Hematopoietic multipotent progenitor cell (in vitro differentiated cells): ENCODE data around the gene INSM1. TPM values are rescaled to one million over a fixed set of nuclear protein-coding genes. Genes with fewer than 3 reads are reported as not detected.
"Not testable (repeated sequence)": the region's sequence is repeated elsewhere in the genome, so short reads cannot be mapped to it uniquely, and the experiment has no call there.

Experiments
- DNase-seq, 3 donors: peaks; one replicate each; pipeline ENCODE4 v3.0.0-alpha.2; 2011 to 2015; ENCODE audit warnings: low read depth in 2 of 3, low spot score in 2 of 3
- total RNA-seq: library from RNA; depleted of rRNA; stranded (reverse); fragments of >200 nt; gene quantifications from one replicate; pipeline ENCODE4 v1.2.3, GENCODE V29; 2012

Gene INSM1, protein sequence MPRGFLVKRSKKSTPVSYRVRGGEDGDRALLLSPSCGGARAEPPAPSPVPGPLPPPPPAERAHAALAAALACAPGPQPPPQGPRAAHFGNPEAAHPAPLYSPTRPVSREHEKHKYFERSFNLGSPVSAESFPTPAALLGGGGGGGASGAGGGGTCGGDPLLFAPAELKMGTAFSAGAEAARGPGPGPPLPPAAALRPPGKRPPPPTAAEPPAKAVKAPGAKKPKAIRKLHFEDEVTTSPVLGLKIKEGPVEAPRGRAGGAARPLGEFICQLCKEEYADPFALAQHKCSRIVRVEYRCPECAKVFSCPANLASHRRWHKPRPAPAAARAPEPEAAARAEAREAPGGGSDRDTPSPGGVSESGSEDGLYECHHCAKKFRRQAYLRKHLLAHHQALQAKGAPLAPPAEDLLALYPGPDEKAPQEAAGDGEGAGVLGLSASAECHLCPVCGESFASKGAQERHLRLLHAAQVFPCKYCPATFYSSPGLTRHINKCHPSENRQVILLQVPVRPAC
- total RNA-seq = not detected

- no peak for DNase-seq
Observed at GRCh38 chr20:20367575-20368417, at the start of gene INSM1. Gene INSM1, plus strand, starts transcription at chr20:20368104. Its CDS starts 164 bp downstream, at chr20:20368268.

DNA sequence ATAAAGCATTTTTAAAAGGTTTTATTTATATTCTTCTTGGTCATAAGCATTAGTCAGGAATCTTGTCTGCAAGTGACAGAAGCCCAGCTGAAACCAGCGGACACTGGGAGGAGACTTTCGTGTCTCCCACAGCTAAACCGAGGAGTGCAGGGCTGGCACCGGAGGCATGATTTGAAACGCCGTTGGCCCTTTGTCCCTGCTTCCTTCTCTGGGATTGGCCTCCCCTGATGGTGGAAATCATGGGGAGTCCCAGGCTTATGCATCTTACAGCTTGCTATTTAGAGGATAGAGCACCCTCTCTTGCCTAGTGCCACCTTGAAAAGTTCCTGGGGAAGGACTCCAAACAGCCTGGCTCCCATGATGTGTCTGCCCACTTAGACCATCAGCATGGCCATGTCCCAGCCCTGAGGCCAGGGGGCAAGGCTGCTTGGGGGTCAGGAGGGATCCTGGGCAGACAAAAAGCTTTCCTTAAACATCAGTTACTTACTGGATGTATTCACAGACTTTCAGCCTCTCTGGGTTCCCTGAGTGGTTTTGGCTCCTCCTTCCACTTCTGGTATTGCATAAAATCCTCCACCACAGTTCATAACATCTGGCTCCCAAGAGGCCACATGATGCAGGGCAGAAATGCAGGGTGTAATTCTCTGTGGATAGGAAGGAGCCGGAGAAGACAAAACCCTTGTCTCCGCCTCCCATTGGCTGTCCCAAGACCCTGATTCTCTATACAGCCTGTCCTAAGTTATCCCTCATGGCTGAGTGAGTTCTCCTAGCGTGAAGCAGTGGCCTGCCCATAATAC is 49.3 kb upstream of the INSM1 start:
- peak in 1 of 3 donors; percentile 69 for DNase-seq

- DNase-seq = no peak
Observed at GRCh38 chr20:20321134-20321533, 46.8 kb upstream of the INSM1 start.

DNA sequence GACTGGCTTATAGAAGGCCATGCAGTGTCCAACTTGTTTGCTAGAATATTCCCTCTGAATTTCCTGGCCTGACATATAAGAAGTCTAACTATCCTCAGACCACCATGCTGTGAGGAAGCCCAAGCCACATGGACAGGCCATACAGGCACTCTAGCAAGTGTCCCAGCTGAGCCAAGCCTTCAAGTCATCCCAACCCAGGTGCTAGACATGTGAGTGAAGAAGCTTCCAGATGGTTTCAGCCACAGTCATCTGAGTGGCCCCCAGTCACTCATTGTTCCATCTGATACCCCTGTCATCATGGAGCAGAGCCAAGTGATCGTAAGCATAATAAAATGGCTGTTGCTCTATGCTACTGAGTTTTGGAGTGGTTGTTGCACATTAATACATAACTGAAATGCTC is 46.0 kb upstream of the INSM1 start:
- DNase-seq = no peak

- DNase-seq = no peak
Observed at GRCh38 chr20:20322912-20323311, 45.0 kb upstream of the INSM1 start.

DNA sequence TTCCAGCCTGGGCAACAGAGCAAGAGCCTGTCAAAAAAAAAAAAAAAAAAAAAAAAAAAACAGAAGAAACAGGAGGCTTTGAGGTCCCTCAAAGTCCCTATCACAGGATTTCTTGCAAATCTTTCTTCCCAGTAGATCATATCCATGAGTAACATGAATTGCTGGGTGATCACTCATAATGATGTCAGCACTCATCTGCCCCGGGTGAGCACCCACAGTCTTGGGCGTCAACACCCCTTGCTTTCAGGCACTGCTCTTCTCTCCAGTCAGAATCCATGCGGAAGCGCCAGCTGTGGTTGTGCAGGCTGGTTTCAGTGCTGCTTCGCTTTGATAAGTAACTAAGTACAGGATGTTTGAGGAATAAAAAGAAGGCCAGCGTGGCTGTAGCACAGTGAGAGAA is 40.2 kb upstream of the INSM1 start:
- no peak for DNase-seq

DNA sequence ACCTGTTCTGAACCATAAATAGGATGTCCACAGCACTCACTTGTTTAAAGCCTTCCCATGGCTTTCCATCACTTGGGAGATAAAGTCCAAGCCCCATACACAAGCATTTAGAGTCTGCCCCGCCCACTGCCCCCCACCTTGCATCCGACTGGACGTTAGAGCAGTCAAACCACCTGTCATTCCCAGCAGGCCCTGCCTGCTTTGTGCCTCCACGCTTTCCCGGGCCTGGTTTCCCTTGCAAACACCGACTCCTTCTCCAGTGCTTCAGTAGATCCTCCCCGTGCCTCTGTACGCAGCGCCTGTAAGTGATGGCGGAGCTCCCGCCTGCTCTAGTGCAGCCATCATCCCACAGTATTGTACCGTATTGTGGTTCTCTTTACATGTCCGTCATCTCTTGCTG is 38.3 kb upstream of the INSM1 start:
- no peak for DNase-seq

DNA sequence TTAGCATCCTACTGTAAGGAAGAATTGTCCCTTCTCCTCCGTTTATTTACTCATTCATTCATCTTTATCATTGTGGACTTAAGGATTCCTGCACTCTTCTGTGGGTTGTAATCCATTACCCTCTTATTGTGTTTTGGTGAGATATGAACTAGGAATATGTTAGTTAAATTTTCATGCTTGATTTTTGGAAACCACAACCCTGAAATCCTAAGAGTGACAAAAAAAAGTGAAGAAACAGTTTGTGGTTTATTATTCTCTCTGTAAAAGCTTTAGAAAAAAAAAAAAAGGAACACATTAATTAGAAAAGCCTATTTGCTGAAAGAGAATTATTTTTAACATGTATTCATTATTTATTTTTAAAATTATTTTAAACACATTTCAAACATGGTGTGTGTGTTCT is 36.7 kb upstream of the INSM1 start:
- peak in 1 of 3 donors; percentile 42 for DNase-seq

DNA sequence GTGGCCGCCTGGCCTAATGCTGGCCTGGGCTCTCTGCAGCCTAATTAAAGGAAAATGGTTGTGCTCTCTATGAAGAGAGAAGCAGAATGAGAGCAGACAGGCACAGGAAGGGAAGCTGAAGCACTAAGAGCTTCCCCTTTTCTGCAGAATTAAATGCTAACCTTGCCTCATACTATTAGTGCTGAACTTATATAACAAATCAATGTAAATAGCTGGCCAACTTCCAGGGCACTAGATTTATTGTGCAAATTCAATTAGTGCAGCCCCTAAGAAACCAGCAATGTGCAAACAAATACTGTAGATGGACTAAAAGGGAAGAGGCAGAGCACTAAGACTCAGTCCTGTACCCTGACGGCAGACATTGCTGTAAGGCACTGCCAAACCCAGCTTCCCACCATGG is 36.1 kb upstream of the INSM1 start:
- peak in 1 of 3 donors; percentile 14 for DNase-seq

GRCh38 chr20:20333866-20334265 is 34.0 kb upstream of the INSM1 start:
- DNase-seq = peak in 1 of 3 donors; percentile 41

DNA sequence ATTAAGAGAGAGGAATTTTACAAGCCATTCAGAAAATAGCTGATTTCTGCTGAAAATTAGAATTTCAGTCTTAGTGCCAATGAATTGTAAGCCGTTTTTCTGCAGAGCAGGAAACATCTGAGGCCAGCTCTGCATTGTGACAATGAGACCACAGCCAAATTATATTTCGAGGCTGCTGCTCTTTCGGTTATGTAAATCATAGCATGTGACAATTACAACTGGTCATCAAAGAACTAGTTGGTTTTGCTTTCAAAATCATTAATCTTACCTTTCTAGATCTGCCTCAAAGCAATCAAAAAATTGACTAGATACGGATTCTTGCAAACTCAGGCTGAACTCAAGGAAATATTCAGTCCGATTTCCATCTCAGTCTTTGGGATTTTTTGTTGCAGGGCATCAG is 33.4 kb upstream of the INSM1 start:
- peak in 1 of 3 donors; percentile 72 for DNase-seq

DNA sequence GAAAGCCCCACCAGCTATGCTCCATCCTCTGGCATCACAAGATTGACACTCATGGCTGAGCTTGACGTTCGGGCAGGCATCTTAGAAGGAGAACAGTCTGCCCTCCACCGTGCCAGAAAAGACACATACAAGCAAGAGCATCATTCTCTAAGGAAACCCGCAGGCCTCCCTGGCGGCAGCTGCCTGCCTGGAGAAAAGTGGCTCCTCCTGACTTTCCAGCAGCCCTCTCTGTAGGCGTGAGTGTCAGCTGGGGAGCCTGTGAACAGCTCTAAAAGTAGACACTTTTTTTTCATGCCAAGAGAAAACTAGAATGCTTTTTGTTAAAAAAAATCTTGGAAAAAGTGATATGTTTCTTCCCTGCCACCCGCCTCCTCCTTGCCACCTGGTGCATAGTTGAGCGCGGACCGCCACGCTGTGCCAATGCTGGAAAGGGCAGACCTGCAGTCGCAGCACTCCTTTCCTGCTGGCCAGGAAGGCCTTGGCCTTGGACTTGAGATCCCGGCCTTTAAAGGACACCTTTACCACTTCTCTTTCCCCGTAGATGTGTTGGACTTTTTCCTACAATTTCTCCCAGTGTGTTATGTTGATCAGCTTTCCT is 29.7 kb upstream of the INSM1 start:
- DNase-seq = no peak

DNA sequence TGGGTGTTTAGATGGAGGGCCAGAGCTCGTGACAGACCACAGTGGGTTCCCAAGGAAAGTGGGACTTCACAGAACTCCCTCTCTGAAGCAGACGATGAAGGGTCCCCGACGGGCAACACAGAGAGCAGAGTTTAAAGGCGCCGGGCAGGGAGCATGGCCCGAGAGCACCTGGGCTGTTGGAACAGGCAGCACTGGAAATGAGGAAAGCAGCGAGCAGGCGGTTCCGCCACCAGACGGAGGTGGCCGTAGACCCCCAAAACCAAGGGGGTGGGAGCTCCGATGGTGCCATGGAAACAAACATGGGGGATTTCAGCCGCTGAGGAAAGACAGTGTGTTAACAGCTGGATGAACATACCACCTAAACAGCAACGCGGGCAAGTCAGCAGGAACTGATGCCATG is 27.5 kb upstream of the INSM1 start:
- no peak for DNase-seq

- no peak for DNase-seq
Observed at GRCh38 chr20:20341371-20341770, 26.5 kb upstream of the INSM1 start.

DNA sequence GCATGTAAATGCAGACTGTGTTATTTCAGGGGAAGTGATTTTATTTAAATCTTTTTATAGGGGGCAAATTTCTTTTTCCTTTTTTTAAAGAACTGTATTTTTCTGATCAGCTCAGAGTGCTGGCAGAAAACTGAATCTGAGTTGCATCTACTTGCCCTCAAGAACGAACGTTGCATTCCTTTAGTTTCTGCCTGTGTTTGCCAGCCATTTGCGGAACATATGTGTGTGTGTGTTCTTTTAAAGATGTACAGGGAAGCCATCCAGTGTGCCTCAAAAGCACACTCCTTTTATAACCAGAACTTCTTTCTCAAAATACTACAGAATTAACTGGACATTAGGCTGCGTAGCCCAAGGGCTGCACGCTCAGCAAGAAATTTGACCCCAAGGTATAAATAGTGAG is 25.8 kb upstream of the INSM1 start:
- DNase-seq = no peak

DNA sequence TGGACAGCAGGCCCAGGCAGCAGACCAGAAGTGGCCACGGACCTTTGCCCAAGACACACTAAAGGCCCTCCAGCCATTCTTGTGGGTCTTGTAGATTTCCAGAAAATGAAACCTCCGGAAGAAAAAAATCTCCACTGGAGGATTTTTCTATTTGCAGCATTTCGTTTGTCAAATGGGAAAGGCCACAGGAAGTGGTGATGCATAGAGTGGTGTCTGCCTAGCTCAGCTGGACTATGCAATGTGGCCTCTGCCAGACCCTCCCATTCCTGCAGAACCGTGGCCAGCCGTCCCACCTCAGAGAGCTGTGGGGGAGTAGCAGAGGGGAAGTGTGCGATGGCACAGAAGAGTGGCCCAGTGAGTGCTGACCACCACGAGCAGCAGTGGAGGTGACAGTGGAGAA is 24.0 kb upstream of the INSM1 start:
- no peak for DNase-seq

DNA sequence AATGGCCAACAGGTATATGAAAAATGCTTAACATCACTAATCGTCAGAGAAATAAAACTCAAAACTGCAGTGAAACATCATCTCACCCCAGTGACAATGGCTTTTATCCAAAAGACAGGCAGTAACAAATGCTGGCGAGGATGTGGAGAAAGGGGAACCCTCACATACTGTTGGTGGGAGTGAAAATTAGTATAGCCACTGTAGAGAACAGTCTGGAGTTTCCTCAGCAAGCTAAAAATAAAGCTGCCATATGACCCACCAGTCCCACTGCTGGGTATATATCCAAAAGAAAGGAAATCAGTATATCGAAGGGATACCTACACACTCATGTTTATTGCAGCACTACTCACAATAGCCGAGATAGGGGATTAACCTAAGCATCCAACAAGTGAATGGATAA is 23.4 kb upstream of the INSM1 start:
- no peak for DNase-seq

- DNase-seq = peak in 1 of 3 donors; percentile 43
Observed at GRCh38 chr20:20353576-20353975, 14.3 kb upstream of the INSM1 start.

GRCh38 chr20:20355503-20355902 is 12.4 kb upstream of the INSM1 start:
- DNase-seq = not testable (repeated sequence)

DNA sequence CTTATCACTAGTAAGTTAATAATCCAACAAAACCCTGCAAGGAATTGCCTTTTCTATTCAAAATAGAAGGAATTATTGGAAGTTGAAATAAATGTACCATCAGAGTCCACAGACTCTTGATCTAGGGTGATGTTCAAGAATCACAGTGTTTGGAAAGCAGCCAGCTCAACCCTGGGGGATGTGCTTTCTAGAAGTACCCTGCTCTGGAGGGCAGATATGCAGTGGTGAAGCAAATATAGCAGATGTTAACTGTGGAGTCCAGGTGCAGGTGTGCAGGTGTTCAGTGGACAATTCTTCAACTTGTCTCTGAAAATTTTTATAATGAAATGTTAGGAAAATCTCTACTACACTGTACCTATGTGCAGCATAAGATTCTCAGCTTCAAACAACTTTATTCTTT is 9.1 kb upstream of the INSM1 start:
- no peak for DNase-seq
